GM12878 (cell line): ENCODE results near the gene CARD14. TPM values are rescaled to one million over a fixed set of nuclear protein-coding genes. Genes with fewer than 3 reads are reported as not detected.
A peak's percentile ranks its signal among the peaks of the same experiment; 100 is the strongest.

Experiments used
- ATAC-seq: fragments of 200-7000 bp; cut with Tn5 transposase; 3 replicates; pipeline ENCODE4 v1.9.1; 2020; ENCODE audit warnings: mild to moderate bottlenecking, moderate library complexity
- BruUV-seq: library from RNA; stranded (reverse); fragments of 400-500 nt; replicated peaks from 2 replicates; lab custom pipeline; 2021; lab: Mats Ljungman, UMichigan
- CTCF ChIA-PET: fragments of 300-600 bp; sonication (Branson Sonifier 250); formaldehyde crosslinking; extraction: SDS; loops from one replicate; lab custom pipeline; 2021; ENCODE audit warnings: inconsistent platforms; lab: Yijun Ruan, JAX
- POLR2A ChIA-PET: fragments of 350-600 bp; formaldehyde crosslinking; extraction: SDS; loops from one replicate; lab custom pipeline; 2021; ENCODE audit warnings: inconsistent platforms; lab: Charles Lee
- RAD21 ChIA-PET: fragments of 300-600 bp; sonication (Branson Sonifier 250); formaldehyde crosslinking; loops from one replicate; lab custom pipeline; 2023; ENCODE audit warnings: antibody characterized with exemption; ENCODE audit not compliant: unreplicated experiment; lab: Charles Lee
- SMC1A ChIA-PET: fragments of 300-600 bp; sonication (Branson Sonifier 250); formaldehyde crosslinking; loops from one replicate; lab custom pipeline; 2023; ENCODE audit not compliant: unreplicated experiment, uncharacterized antibody; lab: Charles Lee
- DNase-seq: peaks from one replicate; pipeline ENCODE4 v3.0.0-alpha.2; 2011; ENCODE audit warnings: low read depth, low spot score
- FAIRE-seq: peaks from 3 replicates; lab custom pipeline; 2011; peaks lifted over from hg19 to GRCh38; lab: Jason Lieb, UNC
- H2AFZ ChIP-seq: 2 replicates; pipeline ENCODE4 v1.6.0; 2011; ENCODE audit warnings: low read depth, low read length, control low read depth; ENCODE audit not compliant: control insufficient read depth
- H3K27ac ChIP-seq: 2 replicates; pipeline ENCODE4 v1.5.1; 2011; ENCODE audit warnings: control low read depth; ENCODE audit not compliant: control insufficient read depth, insufficient read depth
- H3K27me3 ChIP-seq, 2 experiments: replicated peaks in 1 of 2; 2 replicates each; pipeline versions ENCODE4 v1.6.0 to v1.6.1; 2011; ENCODE audit warnings: low read length in 1 of 2; ENCODE audit not compliant: control insufficient read depth in 2 of 2, insufficient read depth in 2 of 2
- H3K36me3 ChIP-seq, 2 experiments: 2 replicates each; pipeline ENCODE4 v1.5.1; 2011; ENCODE audit warnings: low read length in 1 of 2; ENCODE audit not compliant: control insufficient read depth in 2 of 2, insufficient read depth in 2 of 2
- H3K4me1 ChIP-seq: 2 replicates; pipeline ENCODE4 v1.6.1; 2011; ENCODE audit warnings: mild to moderate bottlenecking, low read length, moderate library complexity, mixed read lengths; ENCODE audit not compliant: control insufficient read depth, insufficient read depth
- H3K4me2 ChIP-seq: 2 replicates; pipeline ENCODE4 v1.6.0; 2011; ENCODE audit warnings: control low read depth; ENCODE audit not compliant: control insufficient read depth, insufficient read depth
- H3K4me3 ChIP-seq: fragments of 200-600 bp; sonication (generic); 2 replicates; pipeline ENCODE4 v1.5.1; 2016
- H3K79me2 ChIP-seq: 2 replicates; pipeline ENCODE4 v1.6.0; 2011; ENCODE audit warnings: low read length; ENCODE audit not compliant: control insufficient read depth, insufficient read depth
- H3K9ac ChIP-seq: 2 replicates; pipeline ENCODE4 v1.8.0; 2011; ENCODE audit warnings: low read length, control low read depth, mixed read lengths; ENCODE audit not compliant: control insufficient read depth, insufficient read depth
- H3K9me3 ChIP-seq: replicated peaks from 3 replicates; pipeline ENCODE4 v1.5.1; 2011; ENCODE audit warnings: mild to moderate bottlenecking, low read length; ENCODE audit not compliant: control insufficient read depth, insufficient read depth
- H4K20me1 ChIP-seq: 2 replicates; pipeline ENCODE4 v1.6.0; 2011; ENCODE audit not compliant: control insufficient read depth, insufficient read depth
- CEBPB ChIP-seq, 2 experiments: fragments of 150-350 bp in 1 of 2; IDR thresholded peaks; 2 replicates each; pipeline ENCODE4 v1.6.1; 2012 to 2014; ENCODE audit warnings: low read depth in 2 of 2, low read length in 2 of 2, borderline replicate concordance in 1 of 2, inconsistent platforms in 1 of 2
- E2F4 ChIP-seq: IDR thresholded peaks from 2 replicates; pipeline ENCODE4 v1.6.1; 2012; ENCODE audit warnings: low read depth, low read length, improper control_type of control experiment
- E2F8 ChIP-seq: fragments of 450-650 bp; IDR thresholded peaks from 2 replicates; pipeline ENCODE4 v1.6.1; 2018; ENCODE audit warnings: mild to moderate bottlenecking, low read depth, moderate library complexity; ENCODE audit not compliant: partially characterized antibody
- KLF5 ChIP-seq: fragments of 450-650 bp; IDR thresholded peaks from 2 replicates; pipeline ENCODE4 v1.6.1; 2014; ENCODE audit warnings: mild to moderate bottlenecking; ENCODE audit not compliant: partially characterized antibody
- MEF2A ChIP-seq: IDR thresholded peaks from 2 replicates; pipeline ENCODE4 v1.6.1; 2011; ENCODE audit warnings: low read depth, mild to moderate bottlenecking, low read length, moderate library complexity; ENCODE audit not compliant: insufficient read depth
- MEF2B ChIP-seq: fragments of 450-650 bp; IDR thresholded peaks from 2 replicates; pipeline ENCODE4 v1.6.1; 2018; ENCODE audit warnings: mild to moderate bottlenecking, moderate library complexity; ENCODE audit not compliant: partially characterized antibody, poor library complexity, severe bottlenecking
- PAX5 ChIP-seq: IDR thresholded peaks from 2 replicates; pipeline ENCODE4 v1.6.1; 2011; ENCODE audit warnings: low read depth, low read length, borderline replicate concordance
- PML ChIP-seq: IDR thresholded peaks from 2 replicates; pipeline ENCODE4 v1.6.1; 2012; ENCODE audit warnings: low read length, inconsistent platforms
- RELA ChIP-seq: fragments of 450-650 bp; IDR thresholded peaks from 2 replicates; pipeline ENCODE4 v1.8.0; 2014; ENCODE audit warnings: borderline replicate concordance; ENCODE audit not compliant: partially characterized antibody
- SIN3A ChIP-seq: IDR thresholded peaks from 2 replicates; pipeline ENCODE4 v1.6.1; 2012; ENCODE audit warnings: low read depth, low read length, improper control_type of control experiment
- SMAD5 ChIP-seq: IDR thresholded peaks from 2 replicates; pipeline ENCODE4 v1.6.1; 2016; ENCODE audit warnings: antibody characterized with exemption, low read depth
- SPI1 ChIP-seq: IDR thresholded peaks from 2 replicates; pipeline ENCODE4 v1.6.1; 2011; ENCODE audit warnings: low read depth, mild to moderate bottlenecking, low read length, moderate library complexity, borderline replicate concordance; ENCODE audit not compliant: insufficient read depth
- SRF ChIP-seq, 2 experiments: IDR thresholded peaks; 2 replicates each; pipeline ENCODE4 v1.6.1; 2011; ENCODE audit warnings: low read depth in 2 of 2, low read length in 2 of 2, mild to moderate bottlenecking in 1 of 2, moderate library complexity in 1 of 2
- STAT3 ChIP-seq: IDR thresholded peaks from 2 replicates; pipeline ENCODE4 v1.6.1; 2011; ENCODE audit warnings: low read depth, low read length, improper control_type of control experiment
- TAF1 ChIP-seq: IDR thresholded peaks from 2 replicates; pipeline ENCODE4 v1.6.1; 2011; ENCODE audit warnings: mild to moderate bottlenecking, low read depth, low read length, borderline replicate concordance
- TCF12 ChIP-seq: IDR thresholded peaks from 2 replicates; pipeline ENCODE4 v1.6.1; 2011; ENCODE audit warnings: low read depth, mild to moderate bottlenecking, low read length
- ZNF24 ChIP-seq: fragments of 450-650 bp; IDR thresholded peaks from 2 replicates; pipeline ENCODE4 v1.6.1; 2017; ENCODE audit warnings: antibody characterized with exemption, mild to moderate bottlenecking
- ZNF622 ChIP-seq: fragments of 450-650 bp; IDR thresholded peaks from 2 replicates; pipeline ENCODE4 v1.6.1; 2017; ENCODE audit warnings: mild to moderate bottlenecking, inconsistent platforms
- ZZZ3 ChIP-seq: IDR thresholded peaks from 2 replicates; pipeline ENCODE4 v1.6.1; 2011; ENCODE audit warnings: low read depth; ENCODE audit not compliant: control insufficient read depth, insufficient read length
- WGBS: methylation state at CpG from one replicate; pipeline ENCODE4 v1.1.6; 2016; ENCODE audit warnings: low lambda C conversion rate; ENCODE audit not compliant: insufficient replicate concordance, insufficient coverage; ENCODE audit errors: missing lambda C conversion rate; 5-methylcytosine and 5-hydroxymethylcytosine counted together
- in situ Hi-C: fragments of 300-500 bp; cut with MboI; formaldehyde crosslinking; loops from 9 replicates; pipeline ENCODE4 v1.14.3; 2018; ENCODE audit warnings: mixed read lengths
- intact Hi-C: fragments of 100-400 bp; cut with micrococcal nuclease; formaldehyde crosslinking; loops from one replicate; pipeline ENCODE4 v1.14.2; 2022; ENCODE audit not compliant: unreplicated experiment
- polyA plus RNA-seq, 11 experiments: library from polyadenylated mRNA; depleted of rRNA in 4 of 11; unstranded in 6 of 11; stranded (reverse) in 5 of 11; fragments of >200 nt; fragmentation: Nextera tagmentation in 4 of 11; fragmentation: Illumina TruSeq in 1 of 11; extraction: Ambion mirVana in 4 of 11; extraction: Trizol in 1 of 11; gene quantifications; 1 replicate in 1 of 11; 2 replicates in 10 of 11; pipeline versions ENCODE4 v1.2.1 to v1.2.3, GENCODE V29; 2011 to 2016; ENCODE audit warnings: inconsistent platforms in 2 of 11, missing spikeins in 2 of 11, low read depth in 1 of 11
- total RNA-seq, 4 experiments: library from RNA; depleted of rRNA in 3 of 4; stranded (reverse); fragments of >200 nt in 3 of 4; fragmentation: Illumina TruSeq in 1 of 4; extraction: Trizol in 1 of 4; gene quantifications; 2 replicates each; pipeline versions ENCODE4 v1.2.1 to v1.2.3, GENCODE V29; 2013 to 2021

CARD14 gene
- total and polyA plus RNA-seq, 10 of the 15 experiments (the other 5 are each of a cell fraction or from before 2014, with no cell fraction given): 0.08 to 0.15 TPM; not detected in 8

GRCh38 chr17:80146121-80147034 is 23.5 kb upstream of the CARD14 start:
- in situ Hi-C loops (no loop called here), intact Hi-C loops (loop anchor here (1.0 kb wide), 1 partner anchor 113 kb away; no protein-coding TSS in a partner anchor)
- no peaks in the 10 kb centered on the region for H3K27me3 ChIP-seq
- ChIA-PET SMC1A (interaction anchor here (1.1 to 2.2 kb wide), 4 partner anchors 10 to 45 kb away, joined by 3 to 7 read pairs (median 5); partner anchors contain the start of gene GAA), CTCF (interaction anchor here (0.9 to 4.9 kb wide), 4 partner anchors 22 to 119 kb away, joined by 3 to 21 read pairs (median 5); partner anchors contain the start of gene GAA), RAD21 (interaction anchor here (1.0 to 1.4 kb wide), 3 partner anchors 45 to 459 kb away, joined by 3 to 9 read pairs (median 4); partner anchors contain the start of gene GAA), POLR2A (interaction anchor here (0.8 to 1.7 kb wide), 3 partner anchors 12 to 309 kb away, joined by 3 to 6 read pairs (median 4); partner anchors contain the start of gene GAA)
- no TSS peak for BruUV-seq
- H3K27ac ChIP-seq: peak overlapping the region; percentile 78
- peaks cover 13 to 14% of the 10 kb centered on the region in 2 experiments for H3K36me3 ChIP-seq
- peaks cover 15% of the 10 kb centered on the region for H3K4me1 ChIP-seq
- peak overlapping the region; percentile 88 for H3K9ac ChIP-seq
- 0 out of 2 replicates have a peak, but pooled peaks cover 3% of the 10 kb centered on the region for H4K20me1 ChIP-seq
- peak overlapping the region; percentile 75 for H3K4me2 ChIP-seq
- H3K4me3 ChIP-seq: peak overlapping the region; percentile 92
- DNase-seq: no peak
- FAIRE-seq: peak; percentile 23
- H2AFZ ChIP-seq: 0 out of 2 replicates have a peak overlapping the region, but pooled peaks have one; percentile 36
- ATAC-seq: peak; percentile 13
- H3K9me3 ChIP-seq: no peaks in the 10 kb centered on the region
- WGBS: under 1% methylated on average over 44 of the region's 69 CpGs
- H3K79me2 ChIP-seq: peaks cover 46% of the 10 kb centered on the region
- no peak for TF ChIP-seq SPI1
- no peak; the same call in 1 of the 2 replicates for TF ChIP-seq SIN3A
- no peak for TF ChIP-seq STAT3
- no peak for TF ChIP-seq CEBPB (IDR thresholded peaks at IDR 0.05; ENCODE audit: borderline replicate concordance in 1 of 2, low read depth in 2 of 2, low read length in 2 of 2)
- TF ChIP-seq TAF1: 0 out of 2 replicates have a peak, but pooled peaks have one; percentile 19
- 0 out of 2 replicates have a peak, but pooled peaks have one; percentile 30 for TF ChIP-seq TCF12
- TF ChIP-seq ZNF24: no peak
- TF ChIP-seq SMAD5: no peak
- TF ChIP-seq PAX5: no peak
- no peak for TF ChIP-seq MEF2B
- peak; percentile 60 for TF ChIP-seq E2F4
- 0 out of 4 replicates have a peak, but pooled peaks of 1 of the 2 experiments have one; percentile 0 for TF ChIP-seq SRF (IDR thresholded peaks at IDR 0.05; ENCODE audit: low read depth in 2 of 2, low read length in 2 of 2)
- no peak for TF ChIP-seq RELA
- no peak for TF ChIP-seq KLF5
- TF ChIP-seq PML: no peak
- no peak for TF ChIP-seq ZZZ3
- no peak for TF ChIP-seq E2F8
- no peak for TF ChIP-seq MEF2A
- TF ChIP-seq ZNF622: no peak
